KMS-11 (cell line): ENCODE data around the gene CD72.

Source experiments
- H2AFZ ChIP-seq: fragments of 200-600 bp; sonication (generic); 2 replicates; pipeline ENCODE4 v1.6.1; 2016; ENCODE audit warnings: antibody characterized with exemption, mixed run types, low read depth
- H3K27ac ChIP-seq: fragments of 200-600 bp; sonication (generic); 2 replicates; pipeline ENCODE4 v1.6.1; 2016; ENCODE audit warnings: mild to moderate bottlenecking, mixed run types
- H3K27me3 ChIP-seq: fragments of 200-600 bp; sonication (generic); 2 replicates; pipeline ENCODE4 v1.6.1; 2017; ENCODE audit warnings: mild to moderate bottlenecking, low read depth, mixed run types, moderate library complexity; ENCODE audit not compliant: insufficient read depth
- H3K36me3 ChIP-seq: fragments of 200-600 bp; sonication (generic); 2 replicates; pipeline ENCODE4 v1.6.1; 2017; ENCODE audit warnings: mild to moderate bottlenecking, mixed run types; ENCODE audit not compliant: insufficient read depth
- H3K4me1 ChIP-seq: fragments of 200-600 bp; sonication (generic); 2 replicates; pipeline ENCODE4 v1.6.1; 2016; ENCODE audit warnings: mild to moderate bottlenecking, low read depth, mixed run types; ENCODE audit not compliant: poor library complexity, severe bottlenecking
- H3K4me2 ChIP-seq: fragments of 200-600 bp; sonication (generic); 2 replicates; pipeline ENCODE4 v1.7.0; 2016; ENCODE audit warnings: mild to moderate bottlenecking, mixed run types
- H3K4me3 ChIP-seq: fragments of 200-600 bp; sonication (generic); IDR thresholded peaks from 2 replicates; pipeline ENCODE4 v1.6.1; 2017; ENCODE audit warnings: low read depth, low read length, mixed read lengths; ENCODE audit not compliant: insufficient read depth
- H3K79me2 ChIP-seq: fragments of 200-600 bp; sonication (generic); 2 replicates; pipeline ENCODE4 v1.6.1; 2016; ENCODE audit warnings: low read depth, mixed run types; ENCODE audit not compliant: insufficient read depth
- H3K9ac ChIP-seq: fragments of 200-600 bp; sonication (generic); 2 replicates; pipeline ENCODE4 v1.6.1; 2016; ENCODE audit warnings: mild to moderate bottlenecking, mixed run types
- H4K20me1 ChIP-seq: fragments of 200-600 bp; sonication (generic); 2 replicates; pipeline ENCODE4 v1.6.1; 2016; ENCODE audit warnings: mild to moderate bottlenecking, mixed run types; ENCODE audit not compliant: insufficient read depth
- TF ChIP-seq, protein P1 (sequence below): fragments of 200-600 bp; sonication (generic); conservative IDR thresholded peaks from 2 replicates; pipeline ENCODE4 v1.6.1; 2017; ENCODE audit warnings: low read depth, mild to moderate bottlenecking, antibody characterized with exemption, low read length, moderate library complexity, mixed read lengths

Gene CD72

DNA sequence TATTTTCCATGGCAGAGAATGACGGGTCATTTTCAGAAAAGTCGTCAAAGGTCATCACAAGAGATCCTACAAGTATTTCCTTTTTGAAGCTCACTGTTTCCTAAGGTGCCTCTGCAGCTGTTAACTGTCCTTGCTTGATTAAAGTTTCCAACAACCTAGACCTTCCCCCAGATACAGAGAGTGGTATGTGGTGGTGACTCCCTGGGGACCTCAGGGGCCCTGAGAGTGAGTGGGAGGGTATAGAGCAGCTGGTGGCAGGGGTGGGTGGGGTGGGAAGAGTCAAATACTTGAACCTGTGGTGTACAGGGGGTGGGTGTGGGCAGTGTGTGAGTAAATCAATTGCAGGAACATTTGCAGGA lies 1.6 kb upstream of the CD72 start:
- H3K27ac ChIP-seq: no peak overlapping the region

DNA sequence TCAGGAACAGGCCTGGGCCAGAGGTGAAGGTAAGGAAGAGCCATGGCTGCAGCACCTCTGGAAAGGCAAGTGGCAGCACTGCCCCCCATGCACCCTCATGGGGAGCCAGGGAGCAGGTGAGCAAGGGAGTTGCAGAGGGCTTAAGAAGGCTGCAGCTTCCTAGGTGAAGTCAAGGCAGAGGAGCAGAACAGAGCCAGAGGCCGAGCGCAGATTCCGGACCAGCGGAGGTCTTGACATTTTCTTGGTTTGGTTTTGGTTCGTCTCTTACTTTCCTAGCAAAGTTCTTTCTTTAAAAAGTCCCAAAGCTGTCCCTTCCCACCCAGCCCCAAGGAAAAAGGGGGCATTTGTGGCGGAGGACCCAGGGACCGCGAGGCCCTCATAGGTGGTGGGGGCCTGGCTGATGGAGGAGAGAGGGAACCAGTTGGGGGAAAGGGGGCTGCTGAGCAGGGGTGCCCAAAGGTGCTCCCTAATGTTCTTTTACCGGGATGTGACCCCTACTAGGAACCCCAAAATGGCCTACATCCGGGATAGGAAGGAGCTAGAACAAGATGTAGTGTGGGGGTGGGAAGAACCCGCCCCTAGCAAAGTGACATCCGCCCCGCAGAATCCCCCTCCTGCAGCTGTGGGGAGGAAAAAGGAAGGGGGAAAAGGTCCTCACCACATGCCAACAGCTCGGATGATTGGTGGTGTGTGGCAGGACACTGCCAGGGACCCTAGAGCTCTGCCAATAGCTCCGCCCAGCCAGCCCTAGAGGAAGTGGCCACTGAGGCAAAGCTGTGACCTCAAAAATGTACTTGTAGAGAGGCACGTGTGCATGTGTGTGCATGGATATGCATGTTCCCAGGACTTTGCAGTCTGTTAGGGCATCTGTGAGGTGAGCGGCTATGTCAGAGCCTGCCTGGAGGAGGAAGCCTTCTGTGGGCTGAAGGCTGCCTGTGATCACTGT lies 914 bp upstream of the CD72 start:
- H3K27ac ChIP-seq: no peak overlapping the region
- H3K4me3 ChIP-seq: no peak overlapping the region

More for the DNA sequence above, 1.6 kb upstream of the CD72 start:
- Histone ChIP-seq H3K9ac (no peak overlapping the region), H3K36me3 (no peaks in the 10 kb centered on the region), H3K79me2 (no peaks in the 10 kb centered on the region), H3K4me3 (no peak overlapping the region), H4K20me1 (no peaks in the 10 kb centered on the region), H3K4me1 (peaks cover 9% of the 10 kb centered on the region), H3K4me2 (no peak overlapping the region), H2AFZ (no peak overlapping the region), H3K27me3 (no peaks in the 10 kb centered on the region)
- TF ChIP-seq, protein P1, sequence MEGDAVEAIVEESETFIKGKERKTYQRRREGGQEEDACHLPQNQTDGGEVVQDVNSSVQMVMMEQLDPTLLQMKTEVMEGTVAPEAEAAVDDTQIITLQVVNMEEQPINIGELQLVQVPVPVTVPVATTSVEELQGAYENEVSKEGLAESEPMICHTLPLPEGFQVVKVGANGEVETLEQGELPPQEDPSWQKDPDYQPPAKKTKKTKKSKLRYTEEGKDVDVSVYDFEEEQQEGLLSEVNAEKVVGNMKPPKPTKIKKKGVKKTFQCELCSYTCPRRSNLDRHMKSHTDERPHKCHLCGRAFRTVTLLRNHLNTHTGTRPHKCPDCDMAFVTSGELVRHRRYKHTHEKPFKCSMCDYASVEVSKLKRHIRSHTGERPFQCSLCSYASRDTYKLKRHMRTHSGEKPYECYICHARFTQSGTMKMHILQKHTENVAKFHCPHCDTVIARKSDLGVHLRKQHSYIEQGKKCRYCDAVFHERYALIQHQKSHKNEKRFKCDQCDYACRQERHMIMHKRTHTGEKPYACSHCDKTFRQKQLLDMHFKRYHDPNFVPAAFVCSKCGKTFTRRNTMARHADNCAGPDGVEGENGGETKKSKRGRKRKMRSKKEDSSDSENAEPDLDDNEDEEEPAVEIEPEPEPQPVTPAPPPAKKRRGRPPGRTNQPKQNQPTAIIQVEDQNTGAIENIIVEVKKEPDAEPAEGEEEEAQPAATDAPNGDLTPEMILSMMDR: no peak

DNA sequence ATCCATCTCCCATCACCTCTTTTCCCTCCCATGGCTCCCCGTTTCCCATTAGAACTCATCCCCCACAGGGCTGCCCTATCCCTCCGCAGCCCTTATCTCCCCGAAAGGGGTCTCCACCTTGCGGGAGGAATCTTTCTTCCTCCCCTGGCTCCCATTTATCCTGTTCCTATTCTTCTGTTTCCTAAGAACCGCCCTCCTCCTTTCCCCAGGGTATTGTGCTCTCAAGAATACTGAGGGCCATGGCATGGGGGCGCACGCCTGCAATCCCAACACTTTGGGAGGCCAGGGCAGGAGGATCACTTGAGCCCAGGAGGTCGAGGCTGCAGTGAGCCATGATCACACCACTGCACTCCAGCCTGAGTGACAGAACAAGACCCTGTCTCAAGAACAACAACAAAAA lies 665 bp downstream of the CD72 start:
- Histone ChIP-seq H3K79me2 (no peaks in the 10 kb centered on the region), H3K4me1 (peaks cover 12% of the 10 kb centered on the region), H3K4me2 (no peak overlapping the region), H3K4me3 (no peak overlapping the region), H3K27me3 (no peaks in the 10 kb centered on the region), H3K36me3 (no peaks in the 10 kb centered on the region), H3K9ac (no peak overlapping the region), H3K27ac (no peak overlapping the region), H4K20me1 (no peaks in the 10 kb centered on the region), H2AFZ (no peak overlapping the region)
- TF ChIP-seq, protein P1: no peak

More for the DNA sequence above, 914 bp upstream of the CD72 start:
- H2AFZ ChIP-seq: no peak overlapping the region
- H3K27me3 ChIP-seq: no peaks in the 10 kb centered on the region
- TF ChIP-seq, protein P1: no peak
- no peaks in the 10 kb centered on the region for H4K20me1 ChIP-seq
- no peak overlapping the region for H3K4me2 ChIP-seq
- no peaks in the 10 kb centered on the region for H3K79me2 ChIP-seq
- no peak overlapping the region for H3K9ac ChIP-seq
- peaks cover 9% of the 10 kb centered on the region for H3K4me1 ChIP-seq
- H3K36me3 ChIP-seq: no peaks in the 10 kb centered on the region

- no peaks in the 10 kb centered on the region for H3K79me2 ChIP-seq
- no peak overlapping the region for H2AFZ ChIP-seq
- no peak overlapping the region for H3K27ac ChIP-seq
- no peaks in the 10 kb centered on the region for H3K36me3 ChIP-seq
- peaks cover 13% of the 10 kb centered on the region for H3K4me1 ChIP-seq
- no peaks in the 10 kb centered on the region for H3K27me3 ChIP-seq
- H3K4me3 ChIP-seq: no peak overlapping the region
- H3K4me2 ChIP-seq: no peak overlapping the region
- TF ChIP-seq, protein P1: no peak
- H4K20me1 ChIP-seq: no peaks in the 10 kb centered on the region
- H3K9ac ChIP-seq: no peak overlapping the region
Observed at GRCh38 chr9:35616681-35617459, 1.3 kb downstream of the CD72 start.
